WTC11 (cell line): ENCODE results near the gene RPTOR. TPM values are rescaled to one million over a fixed set of nuclear protein-coding genes. Genes with fewer than 3 reads are reported as not detected.

Experiments
- ATAC-seq: fragments of 200-7000 bp; cut with Tn5 transposase; 2 replicates; pipeline ENCODE4 v1.10.0; 2021; ENCODE audit warnings: mild to moderate bottlenecking, moderate library complexity
- CTCF ChIA-PET: fragments of 300-600 bp; sonication (Branson Sonifier 250); formaldehyde crosslinking; loops from one replicate; lab custom pipeline; 2021; ENCODE audit warnings: antibody characterized with exemption; lab: Charles Lee
- POLR2A ChIA-PET: fragments of 350-600 bp; sonication (Branson Sonifier 250); formaldehyde crosslinking; loops from one replicate; lab custom pipeline; 2021; ENCODE audit warnings: antibody characterized with exemption; lab: Charles Lee
- DNase-seq: peaks from one replicate; pipeline ENCODE4 v3.0.0; 2021; ENCODE audit warnings: low spot score
- H3K27ac Mint-ChIP-seq: 2 replicates; pipeline ENCODE4 v1.8.0; 2021; ENCODE audit warnings: mixed read lengths
- H3K27me3 Mint-ChIP-seq: 2 replicates; pipeline ENCODE4 v1.8.0; 2021; ENCODE audit warnings: low read depth, mild to moderate bottlenecking, moderate library complexity, mixed read lengths
- H3K36me3 Mint-ChIP-seq: 2 replicates; pipeline ENCODE4 v1.8.0; 2021; ENCODE audit warnings: mixed read lengths
- H3K4me1 Mint-ChIP-seq: 2 replicates; pipeline ENCODE4 v1.8.0; 2022; ENCODE audit warnings: mixed read lengths
- H3K4me3 Mint-ChIP-seq: 2 replicates; pipeline ENCODE4 v1.8.0; 2021; ENCODE audit warnings: mild to moderate bottlenecking, moderate library complexity, mixed read lengths
- H3K9me3 Mint-ChIP-seq: 2 replicates; pipeline ENCODE4 v1.8.0; 2021; ENCODE audit warnings: mixed read lengths
- AFF4 ChIP-seq: sonication (generic); formaldehyde crosslinking; IDR thresholded peaks from 2 replicates; pipeline ENCODE4 v1.8.1; 2023; ENCODE audit warnings: mild to moderate bottlenecking, missing genetic modification reagents, borderline replicate concordance
- ATF1 ChIP-seq: sonication (generic); formaldehyde crosslinking; IDR thresholded peaks from 2 replicates; pipeline ENCODE4 v1.8.1; 2023; ENCODE audit warnings: mild to moderate bottlenecking, moderate library complexity, missing genetic modification reagents
- ATF3 ChIP-seq: sonication (generic); formaldehyde crosslinking; conservative IDR thresholded peaks from 2 replicates; pipeline ENCODE4 v1.8.1; 2022; ENCODE audit warnings: mild to moderate bottlenecking, missing genetic modification reagents
- E2F4 ChIP-seq: sonication (generic); formaldehyde crosslinking; IDR thresholded peaks from 2 replicates; pipeline ENCODE4 v1.8.1; 2022; ENCODE audit warnings: low read depth, mild to moderate bottlenecking, moderate library complexity, missing genetic modification reagents, borderline replicate concordance
- E2F5 ChIP-seq: sonication (generic); formaldehyde crosslinking; IDR thresholded peaks from 2 replicates; pipeline ENCODE4 v1.8.1; 2022; ENCODE audit warnings: mild to moderate bottlenecking, moderate library complexity, missing genetic modification reagents
- FOXP1 ChIP-seq: sonication (generic); formaldehyde crosslinking; IDR thresholded peaks from 2 replicates; pipeline ENCODE4 v1.8.0; 2022; ENCODE audit warnings: missing genetic modification reagents, mild to moderate bottlenecking, moderate library complexity, borderline replicate concordance
- FOXP4 ChIP-seq: sonication (generic); formaldehyde crosslinking; IDR thresholded peaks from 2 replicates; pipeline ENCODE4 v1.8.0; 2022; ENCODE audit warnings: mild to moderate bottlenecking, missing genetic modification reagents
- GRHL2 ChIP-seq: fragments of 250-450 bp; sonication (Bioruptor Pico); IDR thresholded peaks from 2 replicates; pipeline ENCODE4 v1.8.0; 2022; ENCODE audit warnings: mild to moderate bottlenecking, moderate library complexity; ENCODE audit not compliant: insufficient replicate concordance, severe bottlenecking
- IRF1 ChIP-seq: sonication (generic); formaldehyde crosslinking; IDR thresholded peaks from 2 replicates; pipeline ENCODE4 v1.8.0; 2023; ENCODE audit warnings: missing genetic modification reagents
- NFYB ChIP-seq: sonication (generic); formaldehyde crosslinking; conservative IDR thresholded peaks from 2 replicates; pipeline ENCODE4 v1.8.0; 2022; ENCODE audit warnings: low read depth, missing genetic modification reagents
- RELA ChIP-seq: sonication (generic); formaldehyde crosslinking; IDR thresholded peaks from 2 replicates; pipeline ENCODE4 v1.8.1; 2022; ENCODE audit warnings: missing genetic modification reagents, mild to moderate bottlenecking, borderline replicate concordance
- TEAD4 ChIP-seq: sonication (generic); formaldehyde crosslinking; IDR thresholded peaks from 2 replicates; pipeline ENCODE4 v1.8.0; 2022; ENCODE audit warnings: mild to moderate bottlenecking, missing genetic modification reagents
- USF1 ChIP-seq: sonication (generic); formaldehyde crosslinking; IDR thresholded peaks from 2 replicates; pipeline ENCODE4 v1.8.0; 2022; ENCODE audit warnings: mild to moderate bottlenecking, missing genetic modification reagents
- ZNF121 ChIP-seq: sonication (generic); formaldehyde crosslinking; IDR thresholded peaks from 2 replicates; pipeline ENCODE4 v1.8.0; 2023; ENCODE audit warnings: missing genetic modification reagents
- ZNF138 ChIP-seq: sonication (generic); formaldehyde crosslinking; conservative IDR thresholded peaks from 2 replicates; pipeline ENCODE4 v1.8.1; 2022; ENCODE audit warnings: mild to moderate bottlenecking, moderate library complexity, missing genetic modification reagents
- ZNF263 ChIP-seq: sonication (generic); formaldehyde crosslinking; IDR thresholded peaks from 2 replicates; pipeline ENCODE4 v1.8.1; 2022; ENCODE audit warnings: low read depth, mild to moderate bottlenecking, moderate library complexity, missing genetic modification reagents
- ZNF281 ChIP-seq: sonication (generic); formaldehyde crosslinking; IDR thresholded peaks from 2 replicates; pipeline ENCODE4 v1.8.0; 2023; ENCODE audit warnings: mild to moderate bottlenecking, missing genetic modification reagents
- total RNA-seq: library from RNA; stranded (reverse); gene quantifications from 3 replicates; pipeline ENCODE4 v1.2.3, GENCODE V29; 2021

Gene RPTOR
- total RNA-seq, 1 experiment from 2014 or later = 41.0 TPM

GRCh38 chr17:80694085-80694991, 149.7 kb downstream of the RPTOR start:
- H3K4me3 Mint-ChIP-seq = no peak overlapping the region
- H3K9me3 Mint-ChIP-seq = peaks cover 4% of the 10 kb centered on the region
- DNase-seq (no peak), ATAC-seq (no peak)
- POLR2A ChIA-PET = no interaction called here
- TF ChIP-seq NFYB (no peak), E2F5 (CRISPR knock-in tag) (no peak), AFF4 (CRISPR knock-in tag) (no peak), RELA (CRISPR knock-in tag) (no peak), ZNF121 (CRISPR knock-in tag) (0 out of 2 replicates have a peak, but pooled peaks have one; percentile 47)
- peaks cover 62% of the 10 kb centered on the region for H3K4me1 Mint-ChIP-seq
- peaks cover 4% of the 10 kb centered on the region; the same call in 1 of the 2 replicates for H3K36me3 Mint-ChIP-seq
- CTCF ChIA-PET = interaction anchor here (1.1 to 2.0 kb wide), 4 partner anchors 79 to 267 kb away, joined by 3 to 7 read pairs (median 4); no protein-coding TSS in a partner anchor
- no peaks in the 10 kb centered on the region for H3K27me3 Mint-ChIP-seq
- peak overlapping the region; percentile 97 for H3K27ac Mint-ChIP-seq

- peaks cover 10% of the 10 kb centered on the region for H3K9me3 Mint-ChIP-seq
- peak overlapping the region; percentile 97 for H3K27ac Mint-ChIP-seq
- ATAC-seq (no peak), DNase-seq (no peak)
- ChIA-PET CTCF (interaction anchor here (1.1 to 2.0 kb wide), 3 partner anchors 78 to 204 kb away, joined by 3 to 7 read pairs (median 4); no protein-coding TSS in a partner anchor), POLR2A (no interaction called here)
- H3K27me3 Mint-ChIP-seq = no peaks in the 10 kb centered on the region
- H3K4me1 Mint-ChIP-seq = peaks cover 58% of the 10 kb centered on the region
- H3K36me3 Mint-ChIP-seq = peaks cover 9% of the 10 kb centered on the region
- H3K4me3 Mint-ChIP-seq = no peak overlapping the region
- no peak for TF ChIP-seq ZNF263 (CRISPR knock-in tag)
- no peak for TF ChIP-seq FOXP4 (CRISPR knock-in tag)
- no peak for TF ChIP-seq ATF1 (CRISPR knock-in tag)
- TF ChIP-seq USF1 (CRISPR knock-in tag) = no peak
- no peak for TF ChIP-seq E2F4 (CRISPR knock-in tag)
- no peak for TF ChIP-seq ATF3
- TF ChIP-seq ZNF281 (CRISPR knock-in tag) = no peak
- no peak for TF ChIP-seq TEAD4 (CRISPR knock-in tag)
- TF ChIP-seq GRHL2 (CRISPR knock-in tag) = no peak
- no peak for TF ChIP-seq IRF1 (CRISPR knock-in tag)
- no peak for TF ChIP-seq ZNF138 (CRISPR knock-in tag)
- TF ChIP-seq FOXP1 (CRISPR knock-in tag) = no peak
Observed at GRCh38 chr17:80694992-80695912, 150.6 kb downstream of the RPTOR start.
